ENCODE results near the gene GSE1. TPM values are rescaled to one million over a fixed set of nuclear protein-coding genes. Genes with fewer than 3 reads are reported as not detected.

GSE1 gene
- total RNA-seq, 1 experiment from 2014 or later: 124 TPM

- ATAC-seq: no peak
- Mint-ChIP-seq H3K4me1 (peaks cover 87% of the 10 kb centered on the region), H3K27ac (no peak overlapping the region)
Observed at GRCh38 chr16:85565340-85565739, 47.8 kb upstream of the GSE1 start.

More at GRCh38 chr16:85565340-85565739, 47.8 kb upstream of the GSE1 start:
- no peak for DNase-seq (ENCODE audit: low spot score)
- CTCF ChIA-PET: interaction anchor here (0.6 to 7.9 kb wide), 3 partner anchors 8 to 13 kb away, joined by 3 to 60 read pairs (median 33); no protein-coding TSS in a partner anchor
- no peak for TF ChIP-seq ZNF425 (CRISPR knock-in tag; conservative IDR thresholded peaks at IDR 0.05)
- no peak for TF ChIP-seq RORB (CRISPR knock-in tag; IDR thresholded peaks at IDR 0.05)
- no peak for TF ChIP-seq ZSCAN18 (CRISPR knock-in tag; IDR thresholded peaks at IDR 0.05)
- no peak for TF ChIP-seq TEAD1 (CRISPR knock-in tag; IDR thresholded peaks at IDR 0.05)
- no peak for TF ChIP-seq NFE2L1 (CRISPR knock-in tag; IDR thresholded peaks at IDR 0.05)
- TF ChIP-seq ZNF396 (CRISPR knock-in tag; IDR thresholded peaks at IDR 0.05; ENCODE audit: borderline replicate concordance): no peak
- no peak for TF ChIP-seq NR3C1 (CRISPR knock-in tag; conservative IDR thresholded peaks at IDR 0.05; ENCODE audit: low read depth)
- no peak for TF ChIP-seq CDX4 (CRISPR knock-in tag; IDR thresholded peaks at IDR 0.05; ENCODE audit: borderline replicate concordance)
- no peak for TF ChIP-seq HMGA2 (CRISPR knock-in tag; IDR thresholded peaks at IDR 0.05)
- TF ChIP-seq ZNF263 (CRISPR knock-in tag; IDR thresholded peaks at IDR 0.05; ENCODE audit: low read depth): no peak
- no peak for TF ChIP-seq AFF4 (CRISPR knock-in tag; IDR thresholded peaks at IDR 0.05; ENCODE audit: borderline replicate concordance)
- Mint-ChIP-seq H3K4me3 (no peak overlapping the region), H3K27me3 (ENCODE audit: low read depth) (no peaks in the 10 kb centered on the region), H3K36me3 (peaks cover 7% of the 10 kb centered on the region), H3K9me3 (peaks cover 7% of the 10 kb centered on the region; the same call in 1 of the 2 replicates)
- POLR2A ChIA-PET: no interaction called here
